K562 (cell line): ENCODE data around the gene PHF11. TPM values are rescaled to one million over a fixed set of nuclear protein-coding genes. Genes with fewer than 3 reads are reported as not detected.

Experiments used
- CBFA2T2 ChIP-seq: fragments of 450-650 bp; conservative IDR thresholded peaks from 2 replicates; pipeline ENCODE4 v1.6.1; 2017; ENCODE audit warnings: mild to moderate bottlenecking
- CREB5 ChIP-seq: fragments of 250-450 bp; sonication (Bioruptor Pico); IDR thresholded peaks from 2 replicates; pipeline ENCODE4 v1.5.0; 2020; ENCODE audit warnings: mild to moderate bottlenecking
- E2F5 ChIP-seq: sonication (generic); formaldehyde crosslinking; IDR thresholded peaks from 2 replicates; pipeline ENCODE4 v1.8.0; 2022; ENCODE audit warnings: mild to moderate bottlenecking, missing genetic modification reagents
- ELF1 ChIP-seq: fragments of 200-800 bp; sonication (Bioruptor generic); IDR thresholded peaks from 2 replicates; pipeline ENCODE4 v1.6.1; 2016; ENCODE audit warnings: missing genetic modification characterization, missing compliant biosample characterization
- FOXP1 ChIP-seq: sonication (generic); formaldehyde crosslinking; IDR thresholded peaks from 2 replicates; pipeline ENCODE4 v1.8.0; 2022; ENCODE audit warnings: mild to moderate bottlenecking, missing genetic modification reagents
- GATAD2B ChIP-seq: fragments of 450-650 bp; IDR thresholded peaks from 2 replicates; pipeline ENCODE4 v1.6.1; 2017; ENCODE audit warnings: mild to moderate bottlenecking, borderline replicate concordance
- HMBOX1 ChIP-seq: sonication (generic); IDR thresholded peaks from 2 replicates; pipeline ENCODE4 v1.6.1; 2016
- HNRNPH1 ChIP-seq: fragments of 200-400 bp; formaldehyde crosslinking; optimal IDR thresholded peaks from 2 replicates; pipeline ENCODE3; 2017; ENCODE audit warnings: low read depth, mild to moderate bottlenecking, low read length, moderate library complexity
- HOMEZ ChIP-seq: fragments of 250-450 bp; sonication (Bioruptor Pico); IDR thresholded peaks from 2 replicates; pipeline ENCODE4 v1.4.0; 2020; ENCODE audit warnings: mild to moderate bottlenecking, moderate library complexity
- KAT7 ChIP-seq: sonication (generic); formaldehyde crosslinking; IDR thresholded peaks from 2 replicates; pipeline ENCODE4 v1.8.0; 2022; ENCODE audit warnings: missing genetic modification reagents, mild to moderate bottlenecking, borderline replicate concordance
- KLF16 ChIP-seq: IDR thresholded peaks from 2 replicates; pipeline ENCODE4 v1.6.1; 2016; ENCODE audit warnings: antibody characterized with exemption
- NFE2 ChIP-seq: IDR thresholded peaks from 2 replicates; pipeline ENCODE4 v1.6.1; 2014; ENCODE audit warnings: antibody characterized with exemption, low read depth
- PHB2 ChIP-seq: fragments of 450-650 bp; IDR thresholded peaks from 2 replicates; pipeline ENCODE4 v1.6.1; 2017; ENCODE audit warnings: low read depth
- PREB ChIP-seq: sonication (generic); formaldehyde crosslinking; IDR thresholded peaks from 2 replicates; pipeline ENCODE4 v1.8.1; 2023; ENCODE audit warnings: mild to moderate bottlenecking, missing genetic modification reagents
- SIX5 ChIP-seq, 2 experiments: IDR thresholded peaks; 2 replicates each; pipeline ENCODE4 v1.6.1; 2011; ENCODE audit warnings: low read length in 2 of 2, borderline replicate concordance in 1 of 2, low read depth in 1 of 2, mild to moderate bottlenecking in 1 of 2, moderate library complexity in 1 of 2; ENCODE audit not compliant: insufficient read depth in 1 of 2
- STAT6 ChIP-seq: sonication (generic); formaldehyde crosslinking; IDR thresholded peaks from 2 replicates; pipeline ENCODE4 v1.8.1; 2023; ENCODE audit warnings: mild to moderate bottlenecking, missing genetic modification reagents
- TRIM28 ChIP-seq: fragments of 450-650 bp; IDR thresholded peaks from 2 replicates; pipeline ENCODE4 v1.6.1; 2017
- ZBTB1 ChIP-seq: sonication (generic); formaldehyde crosslinking; IDR thresholded peaks from 2 replicates; pipeline ENCODE4 v1.8.1; 2023; ENCODE audit warnings: missing genetic modification reagents, low read depth, mild to moderate bottlenecking, borderline replicate concordance
- ZBTB43 ChIP-seq: sonication (generic); formaldehyde crosslinking; IDR thresholded peaks from 2 replicates; pipeline ENCODE4 v1.8.0; 2023; ENCODE audit warnings: mild to moderate bottlenecking, missing genetic modification reagents
- ZNF431 ChIP-seq: sonication (generic); formaldehyde crosslinking; IDR thresholded peaks from 2 replicates; pipeline ENCODE4 v1.8.0; 2022; ENCODE audit warnings: mild to moderate bottlenecking, missing genetic modification reagents
- polyA plus RNA-seq, 8 experiments: library from polyadenylated mRNA; depleted of rRNA in 4 of 8; stranded (reverse) in 5 of 8; unstranded in 3 of 8; fragments of >200 nt; fragmentation: Nextera tagmentation in 2 of 8; fragmentation: Illumina TruSeq in 1 of 8; extraction: Ambion mirVana in 2 of 8; extraction: Trizol in 1 of 8; gene quantifications; 2 replicates each; pipeline versions ENCODE4 v1.2.1 to v1.2.3, GENCODE V29; 2011 to 2014; ENCODE audit warnings: inconsistent platforms in 1 of 8, missing spikeins in 1 of 8
- total RNA-seq, 7 experiments: library from RNA; depleted of rRNA in 6 of 7; stranded (reverse); fragments of >200 nt in 6 of 7; fragmentation: Illumina TruSeq in 2 of 7; extraction: Trizol in 2 of 7; gene quantifications; 2 replicates each; pipeline versions ENCODE4 v1.2.1 to v1.2.3, GENCODE V29; 2011 to 2021; ENCODE audit warnings: low replicate concordance in 1 of 7

Gene PHF11
- total and polyA plus RNA-seq, 9 of the 15 experiments (the other 6 are each of a cell fraction or from before 2014, with no cell fraction given), result 1.9 to 7.0 (median 5.3) TPM

GRCh38 chr13:49540552-49540951, 44.8 kb downstream of the PHF11 start (continued):
- TF ChIP-seq CBFA2T2 (0 out of 2 replicates have a peak, but pooled peaks have one; percentile 18), KAT7 (CRISPR knock-in tag) (no peak), TRIM28 (no peak), ZBTB1 (CRISPR knock-in tag) (no peak), CREB5 (CRISPR knock-in tag) (no peak), GATAD2B (no peak), E2F5 (CRISPR knock-in tag) (no peak), STAT6 (CRISPR knock-in tag) (no peak), FOXP1 (CRISPR knock-in tag) (no peak), SIX5 (IDR thresholded peaks at IDR 0.05; ENCODE audit: borderline replicate concordance in 1 of 2, insufficient read depth in 1 of 2, low read depth in 1 of 2, low read length in 2 of 2) (no peak), ZBTB43 (no peak), PHB2 (no peak), HOMEZ (CRISPR knock-in tag) (no peak), ELF1 (tag) (no peak), HNRNPH1 (no peak), KLF16 (no peak), NFE2 (peak; percentile 81), PREB (no peak), HMBOX1 (no peak), ZNF431 (CRISPR knock-in tag) (no peak)
